GM19463 (cell line): ENCODE results near the gene FGF14.

Source experiments
- ATAC-seq: cut with Tn5 transposase; IDR thresholded peaks from one replicate; pipeline ENCODE4 v1.9.1; 2021; ENCODE audit warnings: mild to moderate bottlenecking, moderate library complexity; ENCODE audit not compliant: unreplicated experiment

FGF14 gene

GRCh38 chr13:102369302-102369701 lies 32.5 kb downstream of the FGF14 start:
- no peak for ATAC-seq

DNA sequence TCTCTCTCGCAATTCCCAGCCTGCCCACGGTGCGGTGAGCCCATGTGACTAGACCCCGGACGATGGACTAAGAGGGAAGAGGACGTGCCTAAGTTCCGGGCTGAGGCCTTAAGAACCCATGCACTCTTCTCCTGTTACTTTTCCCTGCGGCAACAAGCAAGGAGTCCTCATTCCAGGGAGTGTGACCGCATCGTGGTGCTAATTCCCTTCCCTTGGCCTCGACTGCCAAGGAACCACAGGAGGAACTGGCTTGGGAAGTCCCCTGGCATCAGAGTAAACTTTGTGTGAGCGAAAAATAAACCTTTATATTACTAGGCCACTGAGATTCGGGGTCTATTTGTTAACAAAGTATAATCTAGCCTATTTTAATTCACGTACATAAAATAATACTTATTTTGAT lies 34.0 kb downstream of the FGF14 start:
- ATAC-seq: no peak

DNA sequence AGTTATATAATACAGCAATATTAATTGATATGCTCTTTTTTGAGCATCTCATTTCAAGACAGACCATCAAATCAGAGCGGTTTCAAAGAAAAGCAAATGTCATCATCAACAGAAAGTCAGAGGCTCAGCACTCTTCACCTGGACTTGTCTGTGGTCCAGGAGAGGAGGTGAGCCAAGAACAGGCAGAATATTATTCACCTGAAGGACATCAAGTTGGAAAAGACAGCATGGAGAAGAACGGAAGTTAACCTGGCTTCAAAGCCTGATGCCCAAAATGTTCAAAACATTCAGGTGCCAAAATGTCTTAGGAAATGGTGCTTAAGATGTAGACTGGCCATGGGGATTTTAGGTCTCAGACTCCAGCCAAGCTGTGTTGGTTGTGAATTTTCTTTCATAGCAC lies 40.7 kb downstream of the FGF14 start:
- no peak for ATAC-seq

GRCh38 chr13:102359264-102359663 lies 42.6 kb downstream of the FGF14 start:
- no peak for ATAC-seq

DNA sequence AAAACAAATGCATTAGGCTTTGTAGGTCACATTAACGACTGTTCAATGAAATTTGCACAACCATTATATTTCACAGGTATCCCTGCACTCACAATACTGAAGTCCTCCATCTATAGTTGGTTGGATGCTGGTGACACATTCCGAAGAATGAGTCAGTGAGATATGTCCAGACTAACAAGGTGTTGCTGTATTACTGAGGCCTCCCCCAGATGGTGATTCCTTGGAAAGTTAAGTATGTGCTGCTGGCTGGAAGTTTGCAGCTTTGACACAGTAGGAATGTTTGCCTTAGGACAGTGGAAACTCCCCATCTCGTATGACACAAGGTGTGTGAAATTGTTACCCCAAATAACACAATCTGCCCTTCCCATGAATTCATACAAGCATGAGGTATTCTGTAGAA lies 46.6 kb downstream of the FGF14 start:
- no peak for ATAC-seq

GRCh38 chr13:102354011-102354410 lies 47.8 kb downstream of the FGF14 start:
- no peak for ATAC-seq

DNA sequence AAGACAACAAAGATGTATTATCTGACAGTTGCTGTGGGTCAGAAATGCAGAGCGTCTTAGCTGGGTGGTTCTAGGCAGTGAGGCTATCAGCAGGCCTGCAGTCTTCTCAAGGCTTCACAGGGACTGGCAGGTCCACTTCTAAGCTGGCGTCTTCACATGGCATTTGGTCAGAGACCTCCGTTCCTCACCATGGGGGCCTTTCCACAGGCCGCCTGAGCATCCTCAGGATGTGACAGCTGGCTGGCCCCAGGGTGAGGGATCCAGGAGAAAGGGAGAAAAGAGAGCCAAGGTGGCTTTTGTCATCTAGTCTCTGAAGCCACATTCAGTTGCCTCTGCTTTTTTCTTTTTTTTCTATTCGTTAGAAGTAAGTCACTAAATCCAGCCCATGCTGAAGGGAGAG lies 50.3 kb downstream of the FGF14 start:
- no peak for ATAC-seq

DNA sequence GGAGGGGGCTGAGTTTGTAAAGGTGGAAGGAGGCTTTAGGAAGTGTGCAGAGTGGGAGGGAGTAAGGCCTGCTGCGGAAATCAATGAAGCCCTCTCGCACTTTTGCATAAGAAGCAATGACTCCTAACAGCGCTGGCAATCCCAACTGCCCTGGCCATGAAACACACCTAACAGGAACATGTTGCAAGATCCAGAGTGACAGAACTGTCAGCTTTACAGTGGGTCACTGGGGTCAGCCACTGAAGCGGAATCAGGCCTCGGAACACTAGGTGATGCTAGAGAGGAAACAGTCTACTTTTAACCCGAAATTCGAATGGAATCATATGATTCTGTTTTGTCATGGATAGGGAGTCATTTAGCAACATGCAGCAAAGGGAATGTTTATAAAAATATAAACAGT lies 54.4 kb downstream of the FGF14 start:
- ATAC-seq: no peak

DNA sequence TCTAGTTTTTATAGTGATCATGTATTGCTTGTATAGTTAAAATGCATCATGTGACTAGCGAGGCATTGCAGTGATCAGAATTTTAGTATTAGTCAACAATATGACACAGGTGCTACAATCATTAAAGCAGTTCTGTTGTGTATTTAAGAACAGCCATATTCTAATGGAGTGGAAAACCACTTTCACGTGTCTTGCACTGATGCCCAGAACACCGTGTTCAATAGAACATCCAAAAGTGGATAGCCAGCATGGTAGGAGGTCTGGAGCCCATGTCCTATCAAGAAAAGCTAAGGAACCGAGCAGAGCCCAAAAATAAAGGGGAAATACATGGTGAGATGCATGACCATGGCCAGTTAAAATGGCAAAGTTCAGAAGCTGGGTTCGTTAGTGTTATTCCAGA lies 55.1 kb downstream of the FGF14 start:
- no peak for ATAC-seq

DNA sequence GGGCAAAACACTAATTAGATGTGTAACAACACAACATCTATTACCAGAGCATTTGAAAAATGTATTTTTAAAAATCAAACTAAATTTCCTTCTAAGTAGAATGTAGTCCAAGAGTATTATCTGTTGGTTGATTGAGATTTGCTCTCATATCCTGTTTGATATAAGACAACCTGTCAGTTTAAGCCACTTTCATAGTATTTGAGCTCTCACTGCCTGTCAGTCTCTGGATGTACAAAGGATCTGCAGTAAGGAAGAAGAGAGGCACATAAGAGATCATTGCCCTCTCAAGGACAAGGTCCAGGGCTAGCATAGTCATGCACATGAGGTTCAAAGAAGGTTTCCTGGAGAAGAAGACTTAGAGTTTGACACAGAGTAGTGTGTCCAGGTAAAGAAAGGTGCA lies 57.4 kb downstream of the FGF14 start:
- ATAC-seq: no peak

DNA sequence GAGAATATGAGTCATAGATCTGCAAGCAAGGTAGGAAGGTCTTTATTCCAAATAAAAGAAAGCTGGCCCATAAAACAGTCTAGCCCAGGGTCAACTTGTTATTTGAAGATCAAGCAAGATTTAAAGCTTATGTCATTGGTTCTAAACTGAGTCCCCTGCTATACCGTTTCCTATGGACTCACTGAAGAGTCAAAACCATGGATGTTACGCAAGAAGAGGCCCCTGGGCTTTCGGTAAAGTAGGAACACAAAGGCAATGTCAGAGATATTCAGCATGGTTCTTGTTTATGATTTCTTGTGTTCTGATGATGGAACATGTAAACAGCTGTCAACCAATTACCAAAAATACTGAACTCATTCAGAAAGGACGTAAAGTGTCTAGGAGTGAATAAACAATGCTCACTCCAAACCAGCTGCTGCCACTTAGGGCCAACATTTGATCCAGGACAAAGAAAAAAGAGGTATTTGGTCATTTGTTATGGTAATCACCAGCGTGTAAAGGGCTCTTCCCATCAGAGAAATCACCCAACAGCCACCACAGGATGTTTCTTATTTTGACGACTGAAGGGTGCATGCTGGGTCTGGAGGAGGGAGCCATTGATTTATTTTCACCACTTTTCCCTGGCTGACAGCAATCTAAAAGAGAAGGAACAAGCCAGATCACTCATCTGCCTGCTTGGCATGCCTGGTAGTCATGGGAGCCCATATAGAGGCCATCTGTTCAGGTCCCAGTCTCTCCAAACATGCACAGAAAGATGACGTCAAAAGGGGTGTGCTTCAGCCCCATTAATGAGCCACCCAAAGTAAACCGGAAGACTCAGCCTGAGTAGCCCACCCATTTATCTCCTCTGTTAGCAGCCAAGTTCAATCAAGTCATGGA lies 68.3 kb downstream of the FGF14 start:
- no peak for ATAC-seq

DNA sequence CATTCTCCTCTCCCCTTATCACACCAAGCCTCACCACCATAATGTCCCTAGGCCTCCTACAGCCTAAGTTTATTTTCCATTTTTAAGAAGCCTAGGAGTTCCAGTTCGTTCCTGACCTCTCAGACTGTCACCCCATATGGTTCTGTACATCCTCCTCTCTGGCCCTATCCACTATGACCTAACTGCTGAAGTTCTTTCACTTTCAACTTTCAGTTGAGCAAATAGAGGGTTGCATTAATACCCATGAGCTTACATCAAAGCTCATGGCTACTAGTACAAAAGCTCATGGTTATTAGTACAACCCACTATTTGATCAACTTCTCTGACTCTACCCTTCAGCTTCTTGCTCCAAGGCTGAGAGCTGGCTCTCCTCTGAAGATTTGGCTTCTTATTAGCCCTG lies 72.9 kb downstream of the FGF14 start:
- ATAC-seq: peak; percentile 82

GRCh38 chr13:102327119-102327617 lies 74.7 kb downstream of the FGF14 start:
- no peak for ATAC-seq

DNA sequence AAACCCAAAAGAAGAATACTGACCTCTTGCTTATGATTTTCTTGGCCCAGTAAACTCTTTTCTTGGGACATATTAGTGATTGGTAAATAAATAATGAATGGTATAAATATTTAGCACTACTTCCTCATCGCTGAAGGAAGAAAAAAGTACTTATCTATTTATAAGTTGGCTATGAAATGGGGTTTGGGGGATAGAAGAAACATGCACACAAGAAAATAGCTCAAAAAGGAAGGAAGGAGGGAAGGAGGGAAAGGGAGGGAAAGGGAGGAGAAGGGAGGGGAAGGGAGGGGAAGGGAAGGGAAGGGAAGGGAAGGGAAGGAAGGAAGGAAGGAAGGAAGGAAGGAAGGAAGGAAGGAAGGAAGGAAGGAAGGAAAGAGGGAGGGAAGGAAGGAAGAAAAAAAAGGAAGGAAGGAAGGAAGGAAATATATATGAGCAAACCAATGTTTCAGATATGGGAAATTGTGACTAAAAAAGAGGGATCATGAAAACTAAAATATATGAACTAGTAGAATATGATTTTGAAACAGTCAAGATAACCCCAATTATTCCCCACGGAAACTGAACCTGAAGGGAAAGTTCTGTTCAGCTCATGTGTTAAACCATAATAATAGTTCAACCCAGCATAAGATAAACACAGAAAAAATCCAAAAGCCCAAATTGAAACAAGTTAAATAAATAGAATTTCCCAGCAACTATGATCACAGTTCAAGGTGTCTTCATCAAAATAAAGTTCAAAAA lies 75.3 kb downstream of the FGF14 start:
- no peak for ATAC-seq

- no peak for ATAC-seq
Observed at GRCh38 chr13:102325321-102325720, 76.5 kb downstream of the FGF14 start.

DNA sequence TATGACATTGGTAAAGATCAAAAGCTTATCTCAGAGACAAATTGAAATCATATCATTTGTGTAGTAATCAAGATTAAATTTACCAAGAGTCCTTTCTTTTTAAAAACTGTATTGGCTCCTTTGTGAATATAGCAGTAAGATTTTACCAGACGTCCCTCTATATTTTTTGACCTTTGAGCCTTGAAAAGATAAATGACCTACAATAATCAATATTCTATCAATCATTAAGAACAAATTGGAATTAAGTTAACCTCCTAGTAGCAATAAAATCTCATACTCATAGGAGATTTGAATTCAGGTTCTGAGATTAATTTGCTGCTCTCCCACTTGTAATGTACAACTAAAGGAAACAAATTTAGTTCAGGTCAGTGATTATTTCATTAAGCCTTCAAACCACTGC lies 78.3 kb downstream of the FGF14 start:
- no peak for ATAC-seq

GRCh38 chr13:102323012-102323411 lies 78.8 kb downstream of the FGF14 start:
- no peak for ATAC-seq

DNA sequence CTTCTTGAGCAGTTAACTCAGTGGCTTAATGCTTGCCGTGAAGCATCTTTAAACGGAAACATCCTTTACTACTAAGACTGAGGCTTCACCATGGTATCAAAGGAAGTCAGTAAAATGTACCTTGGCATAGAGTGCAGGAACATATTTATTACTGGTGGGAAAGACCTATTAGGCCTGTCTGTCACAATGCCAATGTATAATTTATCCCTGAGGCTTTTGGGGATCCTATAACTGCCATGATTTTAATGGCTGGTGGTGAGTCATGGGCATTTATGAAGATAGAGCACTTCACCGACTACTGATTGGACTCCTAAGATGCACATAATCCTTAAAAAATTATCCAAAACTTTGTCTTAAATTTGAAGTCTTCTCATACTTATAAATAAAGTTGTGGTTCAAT lies 79.6 kb downstream of the FGF14 start:
- ATAC-seq: no peak

GRCh38 chr13:102318233-102318632 lies 83.6 kb downstream of the FGF14 start:
- ATAC-seq: no peak

DNA sequence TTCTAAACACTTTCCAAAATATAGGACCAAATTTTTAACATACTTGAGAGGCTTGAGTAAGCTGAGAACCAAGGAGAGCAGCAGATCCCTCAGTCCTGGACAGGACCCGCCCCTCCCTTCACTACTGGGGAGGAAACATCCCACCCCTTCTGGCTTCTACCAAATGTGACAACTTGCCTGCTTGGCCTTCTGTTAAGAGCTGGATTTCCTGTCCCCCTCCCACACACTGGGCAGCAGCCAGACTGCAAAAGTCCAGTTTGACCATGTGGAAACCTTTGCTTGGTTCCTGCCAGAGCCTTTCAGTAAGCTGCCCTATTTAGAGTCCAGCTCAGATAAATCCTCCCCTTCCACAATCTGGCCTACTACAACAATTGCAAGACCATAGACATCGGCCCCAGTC lies 84.3 kb downstream of the FGF14 start:
- no peak for ATAC-seq

DNA sequence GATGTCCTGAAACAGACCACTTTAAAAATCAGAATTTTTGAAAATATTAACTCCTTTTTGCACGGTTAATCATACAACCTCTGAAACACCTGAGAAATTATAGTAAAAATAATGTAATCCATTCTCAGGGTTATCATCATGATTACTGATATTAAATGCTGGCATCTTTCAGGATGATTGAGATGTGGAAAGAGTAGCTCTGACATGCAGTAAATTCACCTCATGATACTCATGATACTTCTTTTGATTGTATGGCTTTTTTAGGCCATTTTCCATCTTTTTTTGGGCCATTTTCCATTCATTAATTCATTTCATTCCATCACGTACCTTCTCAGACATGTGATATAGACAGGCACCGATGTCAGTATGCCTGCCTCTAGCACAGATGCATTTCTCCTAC lies 85.1 kb downstream of the FGF14 start:
- no peak for ATAC-seq

DNA sequence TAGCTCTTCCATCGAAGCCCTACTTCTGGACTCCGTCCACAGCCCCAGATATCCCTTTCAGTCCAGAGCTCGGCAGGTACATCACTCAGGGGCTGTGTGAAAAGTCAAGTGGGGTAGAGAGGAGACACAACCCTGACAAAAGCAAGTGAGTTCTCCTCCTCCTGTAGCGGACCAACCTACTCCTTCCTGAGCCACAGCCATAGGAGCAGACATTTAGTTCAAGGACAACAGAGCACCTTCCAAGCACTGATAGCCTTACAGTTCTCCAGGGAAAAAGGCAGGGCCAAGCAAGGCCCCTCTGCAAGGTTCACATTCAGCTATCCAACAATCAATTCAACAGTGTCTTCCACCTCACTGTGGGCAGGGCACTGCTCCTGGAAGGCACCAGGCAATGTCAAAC lies 89.0 kb downstream of the FGF14 start:
- ATAC-seq: no peak
